Left kidney (tissue), 8 donors: ENCODE results near the gene PIGW. TPM values are rescaled to one million over a fixed set of nuclear protein-coding genes. Genes with fewer than 3 reads are reported as not detected.

Experiments
- DNase-seq: peaks from one replicate; pipeline ENCODE4 v3.0.0-alpha.2; 2013
- long read RNA-seq, 8 donors: transcript quantifications; one replicate each; lab custom pipeline, GENCODE V29; 2026
- polyA plus RNA-seq: library from polyadenylated mRNA; unstranded; fragments of 120-200 nt; gene quantifications from one replicate; pipeline ENCODE4 v1.2.1, GENCODE V29; 2013; ENCODE audit not compliant: insufficient read length

The PIGW gene, protein sequence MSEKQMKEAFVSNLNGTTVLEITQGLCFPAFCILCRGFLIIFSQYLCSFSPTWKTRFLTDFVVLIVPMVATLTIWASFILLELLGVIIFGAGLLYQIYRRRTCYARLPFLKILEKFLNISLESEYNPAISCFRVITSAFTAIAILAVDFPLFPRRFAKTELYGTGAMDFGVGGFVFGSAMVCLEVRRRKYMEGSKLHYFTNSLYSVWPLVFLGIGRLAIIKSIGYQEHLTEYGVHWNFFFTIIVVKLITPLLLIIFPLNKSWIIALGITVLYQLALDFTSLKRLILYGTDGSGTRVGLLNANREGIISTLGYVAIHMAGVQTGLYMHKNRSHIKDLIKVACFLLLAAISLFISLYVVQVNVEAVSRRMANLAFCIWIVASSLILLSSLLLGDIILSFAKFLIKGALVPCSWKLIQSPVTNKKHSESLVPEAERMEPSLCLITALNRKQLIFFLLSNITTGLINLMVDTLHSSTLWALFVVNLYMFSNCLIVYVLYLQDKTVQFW
- 17.4 TPM for polyA plus RNA-seq
- long read RNA-seq, donor 1, partial matches to known transcripts = 0 of 4 reads
- long read RNA-seq, donor 1, other reads (novel, unspliced or antisense) = 0 of 4 reads
- long read RNA-seq, donor 2, partial matches to known transcripts = 0 of 5 reads
- long read RNA-seq, donor 2, other reads (novel, unspliced or antisense) = 0 of 5 reads
- long read RNA-seq, donor 3, transcript PIGW-204 (2 exons, 2,312 nt) = major isoform, 5 of 6 reads
- long read RNA-seq, donor 3, partial matches to known transcripts = 0 of 6 reads
- long read RNA-seq, donor 3, other reads (novel, unspliced or antisense) = 0 of 6 reads
- long read RNA-seq, donor 4 = 0 reads
- long read RNA-seq, donor 5, partial matches to known transcripts = 0 of 8 reads
- long read RNA-seq, donor 5, other reads (novel, unspliced or antisense) = 0 of 8 reads
- long read RNA-seq, donor 6, partial matches to known transcripts = 0 of 5 reads
- long read RNA-seq, donor 6, other reads (novel, unspliced or antisense) = 0 of 5 reads
- long read RNA-seq, donor 7, transcript PIGW-204 (2 exons, 2,312 nt) = major isoform, 5 of 7 reads
- long read RNA-seq, donor 7, partial matches to known transcripts = 0 of 7 reads
- long read RNA-seq, donor 7, other reads (novel, unspliced or antisense) = 0 of 7 reads
- long read RNA-seq, donor 8, transcript PIGW-204 (2 exons, 2,312 nt) = major isoform, 5 of 5 reads
- long read RNA-seq, donor 8, partial matches to known transcripts = 0 of 5 reads
- long read RNA-seq, donor 8, other reads (novel, unspliced or antisense) = 0 of 5 reads

DNA sequence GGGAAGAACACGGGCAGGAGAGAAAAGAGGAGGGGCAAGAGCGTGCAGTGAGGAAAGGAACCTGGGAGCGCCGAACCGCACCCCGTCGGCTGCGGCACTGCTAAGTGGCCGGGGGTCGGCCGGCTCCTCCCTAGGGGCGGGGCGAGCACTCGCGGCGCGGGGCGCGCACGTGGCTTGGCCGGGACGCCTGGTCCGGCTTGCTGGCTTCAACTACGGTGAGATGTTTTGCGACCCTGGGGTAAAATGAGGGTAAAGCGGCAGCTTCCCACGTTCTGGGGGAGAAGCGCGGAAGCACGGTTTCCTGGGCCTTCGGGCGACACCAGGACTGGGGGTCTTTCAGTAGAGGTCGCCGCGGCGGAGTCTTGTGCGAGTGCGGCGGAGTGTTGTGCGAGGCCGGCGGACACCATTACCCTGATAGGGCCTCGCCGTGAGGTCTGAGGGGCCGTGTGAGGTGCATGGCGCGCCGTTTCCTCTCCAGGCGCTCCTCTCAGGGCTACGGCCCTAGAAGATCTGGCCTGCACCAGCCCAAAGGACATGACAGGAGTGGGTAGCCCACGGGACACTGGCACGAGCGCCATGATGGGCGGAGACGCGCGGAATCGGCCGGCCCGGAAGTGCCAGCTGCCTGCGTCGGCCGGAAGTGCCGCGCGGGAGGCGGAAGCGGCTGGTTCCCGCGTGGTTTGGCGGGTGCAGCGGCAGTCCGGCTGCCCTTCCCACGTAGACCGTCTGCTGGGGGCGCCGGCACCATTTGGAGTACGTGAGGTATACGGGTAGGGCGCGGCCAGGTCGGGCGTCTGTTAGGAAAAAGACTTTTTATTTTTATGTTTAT, at the start of gene PIGW, which contains the start of gene MYO19:
TSS of gene PIGW (plus strand) at position 148 of the 829 bp plus-strand sequence. CDS start 2,115 bp downstream, outside the sequence.
TSS of gene MYO19 (minus strand) at position 29 of the 829 bp plus-strand sequence. CDS start 2,330 bp downstream, outside the sequence.
- DNase-seq = peak; percentile 81

DNA sequence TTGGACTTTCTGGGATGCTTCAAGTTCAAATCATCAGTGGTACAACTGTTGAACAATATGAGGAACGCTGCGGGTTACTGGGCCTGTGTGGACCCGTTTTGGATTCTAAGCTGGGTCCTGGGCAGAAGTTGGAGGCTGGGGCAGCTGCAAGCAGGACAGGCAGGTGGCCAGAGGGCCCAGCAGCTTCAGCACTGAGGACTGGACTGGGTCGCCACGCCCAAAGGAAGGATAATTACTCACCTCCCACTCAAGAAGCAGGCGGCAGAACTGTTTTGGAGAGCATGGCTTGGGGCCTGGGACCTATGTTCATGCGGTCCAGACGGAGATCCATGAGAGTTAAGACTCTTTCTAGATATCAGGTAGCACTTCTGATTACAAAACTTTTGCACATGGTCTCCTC, 49.8 kb upstream of the PIGW start:
- no peak for DNase-seq

DNA sequence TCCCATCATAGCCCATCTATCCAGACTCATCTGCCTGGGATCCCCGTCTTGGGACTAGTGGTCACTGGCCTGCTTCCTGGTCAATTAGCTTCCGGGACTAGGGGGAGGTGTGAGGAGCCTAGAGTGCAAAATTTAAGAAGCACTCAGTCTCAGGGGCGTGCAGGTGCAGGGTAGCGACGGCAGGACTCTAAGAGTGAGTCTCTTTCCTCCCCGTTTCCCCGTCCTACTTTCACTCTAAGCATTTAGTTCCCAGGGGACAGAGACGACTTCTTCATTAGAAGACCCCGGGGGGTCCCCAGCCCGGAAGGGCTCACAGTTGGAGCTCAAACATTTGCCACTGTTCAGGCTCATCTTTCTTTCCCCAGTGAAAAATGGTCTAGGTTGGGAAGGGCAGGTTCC, 49.0 kb upstream of the PIGW start:
- no peak for DNase-seq

DNA sequence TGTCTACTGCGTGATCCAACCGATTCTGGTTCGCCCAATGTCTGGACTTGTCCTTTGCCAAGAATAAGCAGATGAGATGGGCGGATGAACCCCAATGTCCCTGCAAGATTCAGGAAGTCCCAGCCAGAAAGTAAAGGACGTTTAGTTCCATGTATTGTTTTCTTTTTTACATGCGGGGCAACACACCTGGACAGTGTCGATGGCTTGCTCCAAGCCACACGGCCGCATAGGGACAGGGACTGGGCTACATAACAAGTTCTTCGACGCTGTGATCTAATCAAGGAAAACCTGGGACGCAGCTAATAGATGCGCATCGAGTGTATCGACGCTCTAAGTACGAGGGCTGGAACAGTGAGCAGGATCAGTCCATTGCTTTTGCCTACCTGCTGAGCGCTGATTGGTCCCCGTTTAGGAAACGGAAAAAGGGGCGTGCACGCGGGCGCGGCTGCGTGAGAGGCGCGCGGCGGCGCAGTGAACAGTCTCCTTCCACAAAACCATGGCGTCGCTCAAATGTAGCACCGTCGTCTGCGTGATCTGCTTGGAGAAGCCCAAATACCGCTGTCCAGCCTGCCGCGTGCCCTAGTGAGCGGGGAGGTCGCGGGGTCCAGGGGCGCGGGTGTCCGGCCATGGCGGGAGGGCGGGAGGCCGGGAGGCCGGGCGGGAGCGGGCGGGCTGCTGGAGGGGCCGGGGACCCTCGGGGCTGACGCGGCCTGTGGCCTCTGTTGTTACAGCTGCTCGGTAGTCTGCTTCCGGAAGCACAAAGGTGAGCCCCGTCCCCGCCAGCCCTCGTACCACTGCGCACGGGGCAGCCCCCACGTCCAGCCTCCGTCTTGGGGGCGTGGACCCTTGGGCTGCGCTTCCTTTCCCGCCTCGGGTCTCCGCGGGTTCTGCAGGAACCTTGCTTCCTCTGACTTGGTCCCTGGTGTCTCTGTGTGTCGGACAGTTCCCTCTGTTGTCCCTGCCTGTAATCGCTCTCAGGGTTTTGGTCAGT, 48.3 kb upstream of the PIGW start, which contains the start of gene ZNHIT3:
TSS of gene ZNHIT3 (plus strand) at position 478 of the 991 bp plus-strand sequence. CDS start at position 497, 19 bp downstream.
- DNase-seq = peak; percentile 91

DNA sequence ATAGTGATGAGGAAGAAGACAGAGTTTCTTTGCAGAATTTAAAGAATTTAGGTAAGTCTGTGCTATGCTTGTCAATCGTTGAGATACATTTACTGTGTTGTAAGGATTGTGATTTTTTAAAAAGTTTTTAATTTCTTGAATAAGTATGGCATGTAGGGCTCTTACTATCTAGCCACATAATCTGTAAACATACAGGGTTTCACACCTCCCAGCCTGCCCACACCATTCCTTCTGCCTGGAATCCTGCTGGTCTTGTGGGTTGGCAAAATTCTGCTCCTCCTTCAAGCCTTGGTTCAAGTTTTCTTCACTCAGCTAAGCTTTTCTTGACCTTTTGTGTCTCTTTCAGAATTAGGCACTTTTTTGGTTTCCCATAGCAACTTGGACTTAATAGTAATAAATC, 40.8 kb upstream of the PIGW start:
- no peak for DNase-seq

DNA sequence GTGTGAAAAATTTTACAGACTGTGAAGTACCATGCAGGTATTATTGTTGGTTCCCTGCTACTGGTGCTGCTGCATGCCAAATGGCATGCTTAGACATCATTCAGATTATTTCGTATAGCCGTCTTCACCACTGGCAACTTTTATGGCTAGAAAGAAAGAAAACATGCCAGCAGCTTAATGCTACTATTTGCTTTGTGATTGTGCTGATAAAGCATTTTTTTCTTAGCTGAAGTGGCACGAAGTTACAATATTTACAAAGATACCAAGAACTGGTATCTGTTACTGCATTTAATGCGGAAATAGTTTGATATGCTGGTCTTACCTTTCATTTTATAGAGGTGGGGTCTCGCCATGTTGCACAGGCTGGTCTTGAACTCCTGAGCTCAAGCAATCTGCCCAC, 40.1 kb upstream of the PIGW start:
- DNase-seq = no peak

DNA sequence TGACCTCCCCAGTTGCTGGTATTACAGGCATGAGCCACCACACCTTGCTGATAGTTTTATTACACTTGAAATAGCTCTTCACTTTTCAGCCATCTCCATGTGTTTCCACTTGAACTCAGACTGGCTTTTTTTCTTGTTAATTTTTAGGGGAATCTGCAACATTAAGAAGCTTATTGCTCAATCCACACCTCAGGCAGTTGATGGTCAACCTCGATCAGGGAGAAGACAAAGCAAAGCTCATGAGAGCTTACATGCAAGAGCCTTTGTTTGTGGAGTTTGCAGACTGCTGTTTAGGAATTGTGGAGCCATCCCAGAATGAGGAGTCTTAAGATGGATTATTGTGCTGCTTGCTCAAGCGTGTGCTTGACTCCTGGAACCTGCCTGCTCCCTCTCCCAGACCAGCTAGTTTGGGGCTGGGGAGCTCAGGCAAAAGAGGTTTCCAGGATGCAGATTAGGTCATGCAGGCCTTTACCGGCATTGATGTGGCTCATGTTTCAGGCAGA, 39.7 kb upstream of the PIGW start:
- no peak for DNase-seq

DNA sequence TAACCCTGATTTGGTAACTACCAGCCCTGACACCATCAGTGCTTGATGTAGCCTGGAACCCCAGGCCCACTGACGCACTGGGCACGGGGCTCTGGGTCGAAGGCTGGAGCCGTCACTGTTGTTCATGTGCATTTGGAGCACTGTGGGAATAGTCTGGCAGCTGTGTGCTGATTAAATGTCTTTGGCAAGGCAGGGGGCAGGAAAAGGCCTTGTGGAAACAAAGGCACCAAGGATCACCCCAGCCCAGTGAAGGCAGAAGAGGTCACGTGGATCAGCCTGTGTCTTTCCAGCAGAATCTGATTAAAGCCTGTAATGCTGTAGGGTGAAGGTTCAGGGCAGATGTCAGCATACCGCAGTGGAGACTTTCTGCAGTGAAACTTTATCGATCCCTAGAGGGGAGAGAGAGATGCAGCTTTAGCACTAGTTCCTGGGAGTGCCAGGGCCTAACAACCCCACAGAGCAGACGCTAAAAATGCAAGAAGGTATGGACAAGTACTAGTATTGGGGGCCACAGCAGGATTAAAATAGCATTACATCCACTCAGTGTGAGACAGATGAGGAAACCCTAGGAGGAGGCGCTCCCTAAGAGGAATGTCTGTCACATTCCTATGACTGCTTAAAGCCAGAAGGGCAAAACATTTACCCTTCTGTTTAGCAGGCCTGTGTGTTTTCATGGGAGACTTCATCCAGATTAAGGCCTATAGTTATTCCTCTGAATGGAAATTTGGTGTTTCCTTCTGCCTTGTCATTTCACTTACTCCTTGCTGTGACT, 38.6 kb upstream of the PIGW start:
- DNase-seq = no peak

DNA sequence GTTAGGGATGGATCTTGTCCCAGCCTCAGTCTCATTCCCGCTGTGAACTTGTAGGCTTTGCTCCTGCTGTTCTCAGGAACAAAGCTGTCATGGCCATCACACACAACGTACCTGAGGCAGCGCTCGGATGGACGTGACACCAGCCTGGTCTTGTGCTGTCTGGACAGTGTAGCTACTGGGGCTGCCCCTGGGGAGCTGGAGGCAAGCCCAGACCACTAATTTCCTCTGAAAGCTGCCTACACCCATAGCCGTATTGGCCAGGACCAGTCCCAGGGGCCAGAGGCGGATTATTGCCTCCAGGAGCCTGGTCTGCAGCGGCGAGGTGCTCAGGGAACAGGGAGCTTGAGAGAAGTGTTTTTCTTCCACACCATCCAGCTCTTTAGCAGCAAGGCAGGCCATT, 36.6 kb upstream of the PIGW start:
- DNase-seq = no peak

DNA sequence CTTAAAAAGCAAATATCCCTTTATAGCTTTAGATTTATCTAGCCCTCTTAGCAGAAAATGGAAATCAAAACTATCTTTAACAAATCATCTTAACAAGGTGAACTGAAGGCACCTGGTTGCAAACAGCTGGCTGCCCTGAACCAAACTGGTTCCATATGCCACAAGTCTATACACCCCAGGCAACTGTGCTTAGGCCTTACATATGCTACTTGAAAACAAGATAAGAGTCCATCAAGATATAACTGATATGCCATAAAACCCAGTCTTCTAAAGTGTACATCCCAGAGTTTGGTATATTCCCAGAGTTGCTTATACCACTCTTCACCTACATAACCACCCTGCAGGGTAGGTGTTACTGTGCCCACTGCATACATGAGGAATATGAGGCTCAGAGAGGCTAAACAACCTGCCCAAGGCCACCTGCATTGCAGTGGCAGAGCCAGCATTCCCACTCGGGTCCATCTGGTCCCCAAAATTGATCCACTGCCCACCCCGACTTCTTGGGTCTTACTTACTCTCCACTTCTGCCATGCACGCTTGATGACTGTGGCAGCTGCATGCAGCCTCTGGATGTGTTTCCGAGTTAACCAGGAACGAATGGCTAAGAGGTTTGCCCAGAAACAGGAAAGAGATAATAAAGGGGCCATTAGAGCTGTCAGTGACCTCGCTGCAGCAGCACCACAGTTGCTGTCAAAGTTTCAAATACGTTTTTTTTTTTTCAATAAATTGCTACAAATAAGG, 36.1 kb upstream of the PIGW start:
- DNase-seq = no peak

DNA sequence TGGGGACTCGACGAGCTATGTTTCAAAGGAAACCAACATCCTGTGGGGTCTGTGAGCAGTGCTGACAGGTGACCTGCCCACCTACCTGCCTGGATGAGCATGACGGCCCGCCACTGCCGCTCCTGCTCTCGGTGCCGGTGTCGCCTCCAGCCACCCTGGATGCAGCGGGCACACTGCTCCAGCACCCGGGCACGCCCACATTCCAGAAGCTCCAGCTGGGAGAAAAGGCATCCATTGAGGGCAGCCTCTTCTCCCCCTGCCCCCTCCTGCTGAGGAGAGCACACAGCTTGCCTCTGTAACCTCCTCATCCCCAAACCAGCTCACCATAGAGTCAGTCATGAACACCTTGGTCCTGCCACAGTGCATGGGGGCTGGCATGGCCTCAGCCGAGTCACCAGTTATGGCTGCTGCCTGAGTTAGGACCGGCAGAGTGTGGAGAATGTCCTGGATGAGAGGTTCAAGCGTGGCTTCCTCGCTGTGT, 34.0 kb upstream of the PIGW start:
- no peak for DNase-seq

DNA sequence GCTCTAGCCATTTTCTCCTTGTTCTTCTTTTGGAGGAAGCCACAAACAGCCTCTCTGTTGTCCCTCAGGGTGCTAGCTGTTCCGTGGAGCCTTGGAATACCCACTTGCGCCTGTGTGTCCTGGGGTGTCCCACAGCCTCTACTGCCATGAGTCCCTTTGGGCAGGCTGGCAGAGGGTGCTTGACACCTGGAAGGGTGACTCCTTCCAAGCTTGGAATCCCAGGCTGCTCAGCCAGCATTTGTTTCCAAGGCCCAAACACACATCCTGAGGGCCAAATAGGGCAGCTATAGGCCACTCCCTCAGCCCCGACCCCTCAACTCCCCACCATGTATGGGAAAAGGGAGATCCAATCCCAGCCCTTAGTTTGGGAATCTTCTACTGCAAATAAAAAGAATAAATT, 33.4 kb upstream of the PIGW start:
- DNase-seq = no peak

DNA sequence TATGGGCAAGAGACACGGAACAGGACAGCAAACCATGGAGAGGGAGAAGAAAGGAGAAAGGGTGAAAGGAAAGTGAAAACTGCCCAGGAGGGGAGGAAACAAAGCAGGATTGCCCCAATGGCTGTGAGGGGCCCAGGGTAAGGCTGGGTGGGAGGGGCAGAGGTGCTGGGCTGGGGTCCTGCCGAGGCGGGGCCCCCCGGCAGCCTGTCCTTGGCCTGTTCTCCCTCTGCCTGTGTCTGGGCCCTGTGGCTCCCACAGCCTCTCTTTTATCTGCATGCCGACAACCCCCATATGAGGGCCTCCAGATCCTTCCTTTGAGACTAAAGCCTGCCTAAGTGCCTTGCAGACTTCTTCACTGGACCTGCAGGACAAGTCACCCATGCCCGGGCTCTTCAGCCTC, 32.8 kb upstream of the PIGW start:
- no peak for DNase-seq

DNA sequence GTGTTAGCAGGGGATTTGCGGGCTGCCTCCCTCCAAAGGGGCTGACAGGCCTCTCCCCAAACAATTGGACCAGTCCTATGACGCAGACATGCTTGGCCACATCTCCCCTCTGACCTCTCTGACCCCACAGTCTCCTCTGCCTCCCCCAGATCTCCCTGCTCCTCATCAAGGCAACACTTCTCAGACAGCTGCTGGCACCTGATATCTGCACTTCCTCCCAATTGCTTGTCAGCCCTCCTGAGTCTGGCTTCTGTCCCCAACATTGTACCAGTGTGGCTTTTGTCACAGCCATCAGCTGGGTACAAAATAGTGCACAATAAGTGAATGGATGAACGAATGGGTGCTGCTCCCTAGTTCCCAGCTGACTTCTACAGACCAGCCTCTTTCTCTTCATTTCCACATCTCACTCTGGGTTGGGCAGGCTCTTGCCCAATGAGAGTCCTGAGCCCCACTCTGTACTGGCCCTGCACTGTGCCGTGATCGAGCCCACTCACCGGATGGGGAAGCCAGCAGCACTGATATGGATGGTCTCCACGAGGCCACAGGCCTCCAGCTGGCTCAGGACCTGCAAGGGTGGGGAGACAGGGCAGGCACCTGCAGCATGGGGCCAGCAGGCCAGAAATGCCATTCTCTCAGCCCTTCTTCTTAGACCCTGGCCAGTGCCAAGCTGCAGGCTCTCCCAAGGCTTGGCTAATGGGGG, 31.2 kb upstream of the PIGW start:
- DNase-seq = no peak

DNA sequence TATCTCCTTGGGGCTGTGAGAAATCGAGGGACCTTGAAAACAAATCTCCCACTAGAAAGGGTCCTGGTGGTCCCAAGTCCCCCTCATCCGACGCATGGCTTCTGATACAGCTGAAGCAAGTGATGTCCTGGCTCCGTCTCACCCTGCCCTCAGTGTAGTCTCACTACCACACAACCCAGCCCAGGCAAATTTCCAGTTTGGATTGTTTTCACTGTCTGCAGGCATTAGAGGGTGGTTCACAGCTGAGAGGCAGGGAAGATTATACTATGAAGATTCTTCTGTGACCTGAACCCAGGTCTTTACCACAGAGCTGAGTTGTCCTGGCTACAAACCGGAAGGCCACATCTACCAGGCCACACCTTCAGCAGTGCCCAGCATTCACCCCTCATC, 30.6 kb upstream of the PIGW start:
- no peak for DNase-seq

DNA sequence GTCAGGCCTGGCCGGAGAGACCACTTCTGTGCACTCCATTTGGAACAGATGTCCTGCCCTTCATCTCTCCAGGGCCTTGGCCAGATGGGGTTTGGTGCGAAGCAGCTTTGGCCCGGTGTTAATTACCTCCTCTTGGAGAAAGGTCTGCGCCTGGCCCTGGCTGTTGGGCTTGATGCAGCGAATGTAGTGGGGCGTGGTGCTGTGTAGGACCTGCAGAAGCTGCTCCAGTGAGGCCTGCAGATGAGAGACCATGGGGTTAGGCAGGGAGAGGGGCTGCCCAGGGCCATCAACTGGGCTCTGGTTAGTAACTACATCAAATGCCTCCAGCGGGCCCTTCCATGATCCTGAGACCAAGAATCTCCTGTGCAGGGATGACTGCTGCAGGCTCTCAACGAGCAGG, 29.6 kb upstream of the PIGW start:
- no peak for DNase-seq

DNA sequence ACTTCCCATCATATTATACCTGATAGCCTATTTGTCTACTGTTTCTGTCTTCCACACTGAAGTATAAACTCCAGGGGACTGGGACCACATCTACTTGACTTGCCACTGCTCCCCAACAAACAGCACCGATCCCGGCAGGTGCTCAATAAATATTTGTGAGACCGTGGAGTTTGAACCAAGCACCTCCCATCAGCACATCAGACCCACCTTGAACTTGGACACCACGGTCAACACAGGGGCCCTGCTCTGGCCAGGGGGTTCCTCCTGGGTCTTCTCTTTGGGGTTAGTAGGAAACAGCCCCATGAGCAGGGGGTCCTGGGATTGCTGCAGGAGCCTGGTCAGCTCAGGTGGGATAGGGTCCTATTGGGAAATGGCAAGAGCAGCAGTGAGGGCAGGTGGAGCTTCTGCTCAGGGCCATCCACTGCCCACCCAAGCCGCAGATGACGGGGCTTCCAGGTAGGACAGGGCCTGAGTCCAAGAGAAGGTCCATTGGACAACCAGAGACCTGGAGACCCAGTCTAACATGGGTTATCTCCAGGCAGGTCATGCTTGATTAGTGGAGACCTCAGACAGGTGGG, 28.4 kb upstream of the PIGW start:
- DNase-seq = no peak
